Eye (tissue), 1 donor: ENCODE results near the gene KDM4B.

Source experiments
- DNase-seq: peaks from one replicate; pipeline ENCODE4 v3.0.0-alpha.2; 2015

KDM4B gene

DNA sequence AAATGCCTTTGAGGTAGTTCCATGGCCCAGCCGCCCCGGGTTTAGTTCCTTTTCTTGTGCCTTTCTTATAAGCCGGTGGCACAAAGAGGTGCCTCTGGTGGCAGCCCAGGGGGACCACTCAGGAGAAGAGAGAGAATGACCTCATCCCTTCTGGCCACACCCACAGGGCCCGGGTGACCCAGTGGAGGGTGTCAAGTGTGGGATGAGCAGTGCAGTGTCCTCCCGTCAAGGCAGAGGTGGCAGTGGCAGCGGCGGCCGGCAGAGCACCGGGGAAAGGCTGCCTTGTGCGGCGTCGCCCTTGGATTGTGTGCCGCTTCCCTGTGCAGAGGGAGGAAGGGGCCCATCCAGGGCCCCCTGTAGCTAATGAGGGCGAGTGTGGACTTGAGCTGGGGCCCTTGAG lies 47.9 kb downstream of the KDM4B start:
- no peak for DNase-seq

GRCh38 chr19:5017235-5017634 lies 48.3 kb downstream of the KDM4B start:
- no peak for DNase-seq

DNA sequence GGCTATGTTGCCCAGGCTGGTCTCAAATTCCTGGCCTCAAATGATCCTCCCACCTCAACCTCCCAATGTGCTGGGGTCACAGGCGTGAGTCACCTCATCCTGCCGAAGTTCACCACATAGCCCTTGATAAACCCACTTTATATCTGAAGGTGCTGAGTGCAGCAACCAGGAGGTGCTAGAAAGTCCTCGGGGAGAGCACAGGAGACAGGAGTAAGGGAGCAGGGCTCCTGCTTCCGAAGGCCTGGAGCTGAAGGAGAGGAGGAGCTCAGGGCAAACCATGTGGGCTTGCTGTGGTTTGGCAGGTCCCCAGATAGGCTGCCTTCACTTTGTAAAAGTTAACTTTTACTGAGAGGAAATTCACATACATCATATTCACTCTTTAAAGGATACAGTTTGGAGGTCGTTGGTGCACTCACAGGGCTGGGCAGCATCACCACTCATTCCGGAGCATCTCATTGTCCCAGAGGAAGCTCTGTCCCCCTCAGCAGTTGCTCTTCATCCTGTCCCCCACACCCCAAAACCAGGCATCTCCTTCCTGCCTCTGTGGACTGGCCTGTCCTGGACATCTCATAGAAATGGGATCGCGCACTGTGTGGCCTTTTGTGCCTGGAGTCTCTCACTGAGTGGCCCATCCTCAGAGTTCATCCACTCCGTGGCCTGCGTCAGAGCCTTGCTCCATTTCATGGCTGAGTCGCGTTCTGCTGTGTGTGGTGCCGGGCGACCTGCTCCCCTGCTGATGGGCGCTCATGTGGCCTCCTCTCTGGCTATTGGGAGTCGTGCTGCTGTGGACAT lies 49.5 kb downstream of the KDM4B start:
- no peak for DNase-seq

DNA sequence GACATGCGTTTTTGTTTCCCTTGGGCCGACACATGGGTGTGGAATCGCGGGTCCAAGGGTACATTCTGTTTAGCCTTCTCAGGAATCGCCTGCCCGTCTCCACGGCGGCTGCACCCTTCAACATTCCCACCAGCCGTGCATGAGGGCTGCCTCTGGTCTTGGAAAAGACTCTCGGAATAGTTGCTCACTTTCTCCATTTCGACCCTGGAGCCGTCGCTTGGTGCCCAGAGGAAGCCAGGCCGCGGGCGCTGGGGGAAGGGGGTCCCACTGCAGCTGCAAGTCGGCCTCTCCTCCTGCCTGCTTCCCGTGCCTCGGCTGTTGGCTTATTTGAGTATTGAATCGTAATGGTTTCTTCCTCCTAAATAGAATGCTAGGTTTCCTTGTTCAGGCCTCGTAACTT lies 51.5 kb downstream of the KDM4B start:
- no peak for DNase-seq

DNA sequence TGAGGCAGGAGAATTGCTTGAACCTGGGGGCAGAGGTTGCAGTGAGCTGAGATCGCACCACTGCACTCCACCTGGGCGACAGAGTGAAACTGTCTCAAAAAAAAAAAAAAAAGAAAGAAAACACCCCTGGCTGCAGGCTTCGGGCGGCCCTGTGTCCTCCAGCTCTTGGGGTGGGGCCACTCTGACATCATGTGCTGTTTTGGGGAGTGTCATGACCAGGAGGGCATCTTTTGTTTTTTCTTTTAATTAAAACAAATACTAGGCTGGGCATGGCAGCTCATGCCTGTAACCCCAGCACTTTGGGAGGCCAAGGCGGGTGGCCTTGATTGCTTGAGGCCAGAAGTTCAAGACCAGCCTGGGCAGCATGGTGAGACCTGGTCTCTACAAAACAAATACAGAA lies 52.1 kb downstream of the KDM4B start:
- DNase-seq, result no peak

DNA sequence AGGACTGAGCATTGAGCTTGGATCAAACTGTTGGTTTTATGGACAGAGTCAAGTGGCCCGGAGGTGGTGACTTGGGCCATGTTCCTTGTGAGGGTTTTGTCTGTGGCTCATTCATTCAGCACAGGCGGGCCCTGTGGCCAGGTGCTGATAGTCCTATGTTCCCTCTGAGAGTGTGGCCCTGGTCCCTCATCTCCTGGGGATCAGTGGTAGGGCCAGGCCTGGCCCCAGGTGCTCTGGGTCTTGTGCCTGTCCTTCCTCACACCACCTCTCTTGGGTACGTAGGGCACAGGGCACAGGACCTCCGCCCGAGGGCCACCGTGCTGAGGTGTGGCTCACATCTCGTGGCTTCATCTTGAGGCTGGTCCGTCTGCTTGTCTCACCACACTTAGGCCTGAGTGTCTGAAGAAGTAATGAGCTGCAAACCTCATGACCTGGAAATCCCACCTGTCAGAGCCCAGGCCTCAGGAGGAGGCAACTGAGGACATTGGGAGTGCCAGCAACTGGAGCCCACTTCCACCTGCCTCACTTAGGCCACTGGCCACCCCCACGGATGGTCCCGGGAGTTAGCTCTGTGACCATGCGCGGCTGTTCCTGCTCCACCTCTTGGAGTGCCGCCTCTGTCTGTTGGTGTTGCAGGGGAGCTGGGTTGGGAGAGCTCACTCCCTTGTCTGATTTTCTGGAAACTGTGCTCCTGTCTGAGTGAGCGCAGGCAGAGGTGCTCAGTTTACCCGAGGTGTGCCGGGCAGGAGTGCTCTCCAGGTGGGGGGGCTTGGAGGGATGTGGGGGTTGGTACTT lies 53.4 kb downstream of the KDM4B start:
- no peak for DNase-seq

GRCh38 chr19:5023128-5023571 lies 54.2 kb downstream of the KDM4B start:
- DNase-seq, result no peak

DNA sequence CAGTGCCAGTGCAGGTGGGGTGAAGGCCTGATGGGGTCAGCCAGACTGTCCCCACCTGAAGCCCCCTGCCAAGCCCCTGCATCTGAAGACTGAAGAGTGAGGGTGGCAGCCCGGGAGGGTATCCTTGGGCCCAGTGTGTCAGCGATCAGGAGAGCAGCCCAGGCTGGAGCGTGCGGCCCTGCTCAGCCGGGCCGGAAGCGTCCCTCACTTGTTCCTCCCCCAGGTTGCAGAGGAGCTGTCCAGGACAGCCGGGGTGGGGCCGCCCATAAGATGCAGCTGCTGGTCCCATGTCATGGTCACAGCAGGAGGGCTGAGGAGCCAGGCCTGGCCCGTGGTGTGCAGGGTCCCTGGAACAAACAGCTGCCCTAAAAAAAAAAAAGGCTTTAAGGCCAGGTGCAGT lies 55.4 kb downstream of the KDM4B start:
- no peak for DNase-seq

- DNase-seq, result no peak
Observed at GRCh38 chr19:5025027-5025426, 56.1 kb downstream of the KDM4B start.

GRCh38 chr19:5026706-5027273 lies 57.9 kb downstream of the KDM4B start:
- DNase-seq, result no peak

DNA sequence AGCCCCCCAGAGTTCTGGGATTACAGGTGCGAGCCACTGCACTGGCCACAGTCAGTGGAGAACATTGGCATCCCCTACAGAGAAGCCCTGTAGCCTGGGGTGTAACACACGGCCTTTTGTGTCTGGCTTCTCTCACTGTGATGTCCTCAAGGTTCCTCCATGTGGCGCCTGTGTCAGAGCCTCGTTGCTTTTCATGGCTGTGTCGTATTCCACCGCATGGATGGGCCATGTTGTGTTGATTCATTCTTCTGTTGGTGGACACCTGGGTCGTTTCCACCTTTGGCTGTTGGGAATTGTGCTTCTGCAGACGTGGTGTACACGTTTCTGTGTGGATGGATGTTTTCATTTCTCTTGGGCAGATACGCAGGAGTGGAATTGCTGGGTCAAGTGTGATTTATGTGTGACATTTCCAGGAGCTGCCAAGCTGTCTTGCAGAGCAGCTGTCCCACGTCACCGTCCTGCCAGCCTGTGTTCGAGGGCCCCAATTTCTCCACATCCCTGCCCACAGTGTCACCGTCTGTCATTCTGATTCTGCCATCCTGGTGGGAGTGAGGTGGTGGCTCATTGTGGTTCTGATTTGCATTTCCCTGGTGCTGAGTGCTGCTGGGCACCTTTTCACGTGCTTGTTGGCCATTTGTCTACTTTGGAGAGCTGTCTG lies 59.4 kb downstream of the KDM4B start:
- no peak for DNase-seq

- DNase-seq, result peak; percentile 83
Observed at GRCh38 chr19:5029596-5029995, 60.7 kb downstream of the KDM4B start.

DNA sequence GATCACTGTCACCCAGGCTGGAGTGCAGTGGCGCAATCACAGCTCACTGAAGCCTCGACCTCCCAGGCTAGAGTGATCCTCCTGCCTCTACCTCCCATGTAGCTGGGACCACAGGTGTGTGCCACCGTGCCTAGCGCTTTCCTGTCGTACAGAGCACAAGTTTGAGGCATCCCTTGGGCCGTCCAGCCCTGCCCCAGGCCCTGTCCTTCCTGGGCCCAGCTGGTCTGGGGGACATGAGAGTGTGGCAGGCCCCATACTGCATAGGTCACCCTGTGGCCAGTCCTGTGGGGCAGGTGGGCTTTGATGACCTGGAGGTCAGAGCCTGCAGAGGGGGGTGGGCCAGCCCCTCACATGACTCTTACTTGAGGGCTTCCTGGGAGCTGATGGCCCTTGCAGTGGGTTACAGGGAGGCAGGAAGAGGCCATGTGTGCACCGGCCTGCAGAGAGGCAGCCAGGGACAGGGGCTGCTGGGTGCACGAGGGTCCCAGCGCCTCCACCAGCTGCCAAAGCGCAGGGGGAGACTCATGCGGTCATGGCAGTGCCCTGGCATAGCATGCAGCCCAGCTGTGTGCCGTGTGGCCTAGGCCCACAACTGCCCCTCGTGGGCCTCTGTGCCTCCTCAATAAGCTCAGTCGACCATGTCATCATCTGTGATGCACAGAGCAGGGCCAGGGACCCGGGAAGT lies 61.4 kb downstream of the KDM4B start:
- DNase-seq, result no peak

DNA sequence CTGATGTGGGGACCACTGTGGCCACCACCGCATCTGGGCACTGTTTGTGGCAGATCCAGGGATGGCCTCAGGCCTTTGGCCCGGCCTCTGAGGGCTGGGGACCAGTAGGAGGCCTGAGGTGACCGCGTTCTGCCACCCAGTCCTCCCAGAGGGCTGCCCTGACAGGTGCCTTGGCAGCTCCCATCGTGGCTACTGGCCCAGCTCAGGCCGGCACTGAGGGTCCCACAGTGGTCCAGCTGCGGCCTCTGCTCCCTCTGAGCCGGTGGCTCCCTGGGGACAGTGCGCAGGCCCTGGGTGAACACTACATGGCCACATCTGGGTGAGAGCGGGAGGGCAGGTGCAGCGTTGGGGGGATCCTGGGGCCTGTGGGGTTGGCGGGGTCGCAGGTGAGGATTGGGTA lies 61.9 kb downstream of the KDM4B start:
- DNase-seq, result no peak

DNA sequence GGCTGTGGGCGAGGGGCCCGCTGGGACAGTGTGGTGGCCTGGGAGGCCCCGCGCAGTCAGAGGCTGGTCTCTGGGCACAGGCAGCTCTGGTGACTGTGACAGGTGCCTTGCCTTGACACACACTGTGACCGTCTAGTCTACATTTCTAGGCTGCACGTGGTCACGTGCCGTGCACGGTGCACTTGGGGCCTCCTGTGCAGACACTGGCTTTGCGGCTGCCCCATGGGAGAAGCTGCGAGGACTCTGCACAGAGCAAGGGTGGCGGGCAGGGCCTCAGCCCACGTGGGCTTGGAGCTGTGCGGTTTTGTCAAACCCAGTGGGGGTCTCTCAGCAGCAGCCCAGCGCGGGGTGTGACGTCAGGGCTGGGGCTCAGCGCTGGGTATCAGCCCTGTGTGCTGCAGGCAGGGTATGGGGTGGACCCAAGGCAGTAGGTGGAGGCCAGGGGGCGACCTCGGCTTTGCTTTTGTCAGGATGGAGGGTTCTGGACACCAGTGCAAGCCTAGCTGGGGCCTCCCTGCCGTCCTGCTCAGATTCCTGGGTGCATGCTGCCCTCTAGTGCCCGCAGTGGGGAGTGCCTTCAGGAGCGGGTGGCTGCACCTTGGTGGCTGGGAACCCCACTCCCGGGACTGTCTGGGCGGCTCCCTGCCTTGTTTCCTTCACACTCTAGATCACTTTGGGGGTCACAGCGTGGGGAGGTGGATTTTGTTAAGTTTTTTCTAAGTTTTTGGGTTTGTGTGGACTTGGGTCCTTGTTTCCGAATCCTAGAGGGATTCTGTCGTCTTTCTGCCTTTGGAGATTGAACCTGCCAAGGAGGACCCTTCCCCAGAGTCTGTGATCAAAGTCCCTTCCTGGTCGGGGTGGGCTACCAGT lies 62.6 kb downstream of the KDM4B start:
- peak; percentile 95 for DNase-seq

- no peak for DNase-seq
Observed at GRCh38 chr19:5032101-5032967, 63.4 kb downstream of the KDM4B start.

DNA sequence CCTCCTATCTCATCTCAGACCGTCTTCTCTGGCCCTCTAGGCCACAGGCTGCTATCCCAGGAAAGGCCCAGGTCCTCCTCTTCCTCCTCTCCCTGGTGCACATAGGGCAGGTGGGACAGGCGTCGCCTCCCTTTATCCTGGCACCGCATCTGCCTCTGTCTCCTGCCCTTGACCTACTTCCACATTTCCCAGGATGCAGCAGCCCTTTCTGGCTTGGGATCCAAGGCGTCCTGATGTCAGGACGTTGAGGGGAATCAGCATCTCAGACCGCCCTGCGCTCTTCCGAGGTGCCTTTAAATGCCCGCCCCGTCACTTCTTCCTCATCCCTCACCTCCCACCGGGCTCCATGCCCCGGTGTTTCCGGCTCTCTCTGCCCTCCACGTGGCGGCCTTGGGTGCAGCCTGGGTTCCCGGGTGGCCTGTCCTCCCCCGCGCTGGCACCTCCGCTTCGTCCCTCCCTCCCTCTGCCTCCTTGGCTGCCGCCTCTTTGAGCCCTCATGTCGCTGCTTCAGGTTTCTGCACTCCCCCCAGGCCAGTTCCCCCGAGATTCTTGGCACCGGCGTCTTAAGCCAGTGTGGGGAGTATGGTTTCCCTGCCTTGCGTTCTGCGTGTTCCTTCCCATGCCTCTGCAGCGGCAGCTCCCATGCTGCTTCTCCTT lies 66.3 kb downstream of the KDM4B start:
- no peak for DNase-seq

DNA sequence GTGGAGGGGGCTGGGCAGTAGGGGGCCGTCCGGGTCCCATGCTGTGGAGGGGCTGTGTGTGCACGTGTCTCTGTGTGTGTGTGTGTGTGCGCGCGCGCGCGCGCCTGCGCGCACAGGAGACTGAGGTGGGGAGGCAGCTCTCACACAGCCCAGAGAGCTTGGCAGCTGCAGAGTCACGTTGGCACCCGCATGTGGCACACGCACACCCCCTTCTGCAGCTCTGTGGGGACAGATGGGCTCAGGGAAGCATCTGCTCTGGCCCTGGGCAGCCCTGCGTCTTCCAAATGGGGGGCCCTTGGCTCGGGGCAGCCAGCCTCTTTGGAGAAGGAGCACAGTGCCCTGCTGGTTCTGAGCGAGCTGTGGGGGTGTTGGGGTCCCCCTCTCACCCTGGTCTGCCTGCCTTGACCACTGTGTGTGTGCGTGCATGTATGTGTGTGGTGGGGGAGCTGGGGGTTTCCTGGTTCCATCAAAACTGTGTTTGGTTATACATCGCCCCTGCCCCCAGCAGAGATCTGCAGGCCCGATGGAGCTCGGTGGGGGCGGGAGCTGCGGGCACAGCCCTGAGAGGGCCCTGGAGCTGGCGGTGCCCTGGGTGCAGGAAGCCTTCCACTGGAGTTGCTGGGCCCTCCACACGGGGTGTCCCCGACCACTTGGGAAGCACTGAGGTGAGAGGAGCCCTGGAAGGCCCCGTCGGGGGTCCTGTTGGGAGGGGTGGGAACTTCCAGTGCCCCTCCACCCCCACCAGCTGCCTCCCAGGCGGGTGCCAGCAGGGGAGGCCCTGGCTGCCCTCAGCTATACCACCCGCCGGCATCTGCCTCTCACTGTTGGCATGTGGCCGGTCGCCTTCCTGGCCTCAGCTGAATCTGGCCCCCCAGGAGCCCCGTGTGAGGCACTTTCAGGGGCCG lies 67.1 kb downstream of the KDM4B start:
- DNase-seq, result no peak
